ENCODE data around the gene KCP. TPM values are rescaled to one million over a fixed set of nuclear protein-coding genes. Genes with fewer than 3 reads are reported as not detected.
A peak's percentile ranks its signal among the peaks of the same experiment; 100 is the strongest.

Gene KCP
- total RNA-seq, 1 experiment from 2014 or later: 5.3 TPM

DNA sequence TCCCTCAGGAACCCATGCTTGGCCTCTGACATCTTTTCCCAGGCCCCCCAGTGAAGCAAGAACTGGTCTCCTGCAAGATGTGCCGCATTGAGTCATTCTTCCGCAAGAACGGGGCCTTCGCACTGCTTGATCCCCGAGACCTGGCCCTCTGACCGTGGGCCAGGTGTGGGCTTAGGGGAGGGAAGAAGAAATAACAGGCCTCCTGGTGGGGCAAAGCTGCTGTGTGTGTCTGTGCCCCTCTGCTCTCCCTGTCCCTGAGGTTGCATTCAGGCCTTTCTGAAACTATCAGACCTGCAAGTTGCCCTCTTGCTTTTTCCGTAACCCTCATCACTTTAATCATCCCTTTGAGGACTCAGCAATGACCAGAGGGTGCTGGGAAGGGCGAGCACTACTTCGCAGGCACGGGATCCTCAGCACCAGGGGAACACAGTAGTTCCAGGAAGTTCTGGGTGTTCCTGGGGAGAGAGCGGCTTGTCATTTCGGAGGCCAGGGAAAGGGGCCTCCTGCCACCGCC is 41.8 kb downstream of the KCP start:
- H3K9me3 ChIP-seq (ENCODE audit: control insufficient read depth, low read depth, low read length): no peaks in the 10 kb centered on the region
- no peak overlapping the region for H2BK20ac ChIP-seq (ENCODE audit: low read depth, low read length, poor library complexity, severe bottlenecking)
- H3K56ac ChIP-seq (ENCODE audit: insufficient read length, low read depth, low read length): no peak overlapping the region
- no peak overlapping the region for H3K9ac ChIP-seq (ENCODE audit: extremely low read depth, insufficient read length, low read length)
- no peaks in the 10 kb centered on the region for H3K79me2 ChIP-seq (ENCODE audit: insufficient read depth, low read length)
- no peak overlapping the region for H2BK120ac ChIP-seq (ENCODE audit: low read depth, low read length, poor library complexity, severe bottlenecking)
- H3K27me3 ChIP-seq (ENCODE audit: insufficient read depth, low read length): peaks cover 11% of the 10 kb centered on the region; the same call in 1 of the 2 replicates
- DNase-seq: no peak
- H3K36me3 Mint-ChIP-seq (ENCODE audit: insufficient read depth in 1 of 3, low read depth in 3 of 3): peaks cover 12 to 18% (median 15%) of the 10 kb centered on the region in 3 experiments
- H3K14ac ChIP-seq (ENCODE audit: insufficient read depth, low read length): no peak overlapping the region
- no peak overlapping the region for H2AFZ ChIP-seq (ENCODE audit: low read length)
- no peak overlapping the region for H3K27ac Mint-ChIP-seq
- H3K4ac ChIP-seq (ENCODE audit: low read depth, low read length): no peak overlapping the region
- no peaks in the 10 kb centered on the region for H4K20me1 ChIP-seq (ENCODE audit: control insufficient read depth, insufficient read depth, insufficient read length)
- peaks cover 52% of the 10 kb centered on the region for H3K27me3 Mint-ChIP-seq (ENCODE audit: low read depth)
- no peak overlapping the region for H4K5ac ChIP-seq (ENCODE audit: insufficient read length, low read depth, low read length)
- no peak overlapping the region for H2BK15ac ChIP-seq (ENCODE audit: low read depth, low read length)
- H3K4me2 ChIP-seq (ENCODE audit: insufficient read depth, insufficient read length, low read length): peak overlapping the region; percentile 39
- H3K23me2 ChIP-seq (ENCODE audit: insufficient read length, low read depth, low read length, poor library complexity, severe bottlenecking): peaks cover 12% of the 10 kb centered on the region
- TF ChIP-seq, protein P1, sequence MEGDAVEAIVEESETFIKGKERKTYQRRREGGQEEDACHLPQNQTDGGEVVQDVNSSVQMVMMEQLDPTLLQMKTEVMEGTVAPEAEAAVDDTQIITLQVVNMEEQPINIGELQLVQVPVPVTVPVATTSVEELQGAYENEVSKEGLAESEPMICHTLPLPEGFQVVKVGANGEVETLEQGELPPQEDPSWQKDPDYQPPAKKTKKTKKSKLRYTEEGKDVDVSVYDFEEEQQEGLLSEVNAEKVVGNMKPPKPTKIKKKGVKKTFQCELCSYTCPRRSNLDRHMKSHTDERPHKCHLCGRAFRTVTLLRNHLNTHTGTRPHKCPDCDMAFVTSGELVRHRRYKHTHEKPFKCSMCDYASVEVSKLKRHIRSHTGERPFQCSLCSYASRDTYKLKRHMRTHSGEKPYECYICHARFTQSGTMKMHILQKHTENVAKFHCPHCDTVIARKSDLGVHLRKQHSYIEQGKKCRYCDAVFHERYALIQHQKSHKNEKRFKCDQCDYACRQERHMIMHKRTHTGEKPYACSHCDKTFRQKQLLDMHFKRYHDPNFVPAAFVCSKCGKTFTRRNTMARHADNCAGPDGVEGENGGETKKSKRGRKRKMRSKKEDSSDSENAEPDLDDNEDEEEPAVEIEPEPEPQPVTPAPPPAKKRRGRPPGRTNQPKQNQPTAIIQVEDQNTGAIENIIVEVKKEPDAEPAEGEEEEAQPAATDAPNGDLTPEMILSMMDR (conservative IDR thresholded peaks at IDR 0.05): no peak
- H3K4me1 ChIP-seq (ENCODE audit: insufficient read depth, low read length): 0 out of 2 replicates have a peak, but pooled peaks cover under 1% of the 10 kb centered on the region
- no peak overlapping the region for H4K8ac ChIP-seq (replicated peaks; ENCODE audit: insufficient read length, low read depth, low read length)
- H4K91ac ChIP-seq (ENCODE audit: insufficient read length, low read depth, low read length): no peak overlapping the region
- H3K23ac ChIP-seq (ENCODE audit: insufficient read length, low read depth, low read length): no peak overlapping the region
- H2AK5ac ChIP-seq (ENCODE audit: insufficient read length, low read length): no peak overlapping the region
- H3K27ac ChIP-seq (ENCODE audit: insufficient read length, low read depth, low read length): no peak overlapping the region
- H2BK5ac ChIP-seq (ENCODE audit: insufficient read length, low read length): no peak overlapping the region
- no peak overlapping the region for H3T11ph ChIP-seq (ENCODE audit: low read length)
- H2BK12ac ChIP-seq (ENCODE audit: insufficient read length, low read depth, low read length): no peak overlapping the region
- no peaks in the 10 kb centered on the region; a peak in 1 of 5 replicates for H3K9me3 Mint-ChIP-seq
- no peak overlapping the region for H3K18ac ChIP-seq (ENCODE audit: insufficient read length, low read depth, low read length)
- no peaks in the 10 kb centered on the region for H3K79me1 ChIP-seq (ENCODE audit: insufficient read depth, low read depth, low read length, poor library complexity, severe bottlenecking)
- peak overlapping the region; percentile 56 to 77 for H3K4me3 Mint-ChIP-seq
- peaks cover 25 to 31% of the 10 kb centered on the region in 2 experiments for H3K4me1 Mint-ChIP-seq
- no CpG with 5 or more reads among the region's 13 CpGs for WGBS (ENCODE audit: extremely low coverage, insufficient read length, low lambda C conversion rate)
